GM19043 (cell line): ENCODE results near the gene MRPL37.
"Not testable (repeated sequence)": the region's sequence is repeated elsewhere in the genome, so short reads cannot be mapped to it uniquely, and the experiment has no call there.

Experiments used
- ATAC-seq: cut with Tn5 transposase; IDR thresholded peaks from one replicate; pipeline ENCODE4 v1.9.1; 2021; ENCODE audit warnings: low read depth; ENCODE audit not compliant: unreplicated experiment

MRPL37 gene

GRCh38 chr1:54218883-54219687 lies 19.1 kb downstream of the MRPL37 start:
- ATAC-seq, result no peak

GRCh38 chr1:54219688-54220003 lies 19.7 kb downstream of the MRPL37 start:
- no peak for ATAC-seq

- no peak for ATAC-seq
Measured at GRCh38 chr1:54220004-54220811, 20.2 kb downstream of the MRPL37 start.

- no peak for ATAC-seq
Measured at GRCh38 chr1:54221113-54221834, 21.3 kb downstream of the MRPL37 start.

- ATAC-seq, result no peak
Measured at GRCh38 chr1:54221867-54222484, 22.0 kb downstream of the MRPL37 start.

GRCh38 chr1:54222711-54223110 lies 22.7 kb downstream of the MRPL37 start:
- ATAC-seq, result no peak

- ATAC-seq, result no peak
Measured at GRCh38 chr1:54223441-54224202, 23.7 kb downstream of the MRPL37 start.

- ATAC-seq, result no peak
Measured at GRCh38 chr1:54224233-54224632, 24.3 kb downstream of the MRPL37 start.

- ATAC-seq, result no peak
Measured at GRCh38 chr1:54225378-54225777, 25.4 kb downstream of the MRPL37 start.

- no peak for ATAC-seq
Measured at GRCh38 chr1:54225986-54226559, 26.1 kb downstream of the MRPL37 start.

- no peak for ATAC-seq
Measured at GRCh38 chr1:54227091-54227602, 27.2 kb downstream of the MRPL37 start.

- ATAC-seq, result no peak
Measured at GRCh38 chr1:54227891-54228310, 27.9 kb downstream of the MRPL37 start.

GRCh38 chr1:54228638-54229079 lies 28.7 kb downstream of the MRPL37 start:
- ATAC-seq, result no peak

- ATAC-seq, result no peak
Measured at GRCh38 chr1:54229281-54229891, 29.4 kb downstream of the MRPL37 start.

GRCh38 chr1:54230507-54231339 lies 30.8 kb downstream of the MRPL37 start:
- ATAC-seq, result no peak

GRCh38 chr1:54233196-54233595 lies 33.2 kb downstream of the MRPL37 start:
- ATAC-seq, result not testable (repeated sequence)

GRCh38 chr1:54234284-54234683 lies 34.3 kb downstream of the MRPL37 start:
- ATAC-seq, result no peak

- no peak for ATAC-seq
Measured at GRCh38 chr1:54237586-54237985, 37.6 kb downstream of the MRPL37 start.
